RCC 7860 (cell line): ENCODE results near the gene ACTR1A.
A peak's percentile ranks its signal among the peaks of the same experiment; 100 is the strongest.
"Not testable (repeated sequence)": the region's sequence is repeated elsewhere in the genome, so short reads cannot be mapped to it uniquely, and the experiment has no call there.

Experiments
- DNase-seq: peaks from one replicate; pipeline ENCODE4 v3.0.0-alpha.2; 2015; ENCODE audit warnings: low spot score
- FAIRE-seq: peaks from 2 replicates; lab custom pipeline; 2012; peaks lifted over from hg19 to GRCh38; lab: Jason Lieb, UNC

ACTR1A gene

DNA sequence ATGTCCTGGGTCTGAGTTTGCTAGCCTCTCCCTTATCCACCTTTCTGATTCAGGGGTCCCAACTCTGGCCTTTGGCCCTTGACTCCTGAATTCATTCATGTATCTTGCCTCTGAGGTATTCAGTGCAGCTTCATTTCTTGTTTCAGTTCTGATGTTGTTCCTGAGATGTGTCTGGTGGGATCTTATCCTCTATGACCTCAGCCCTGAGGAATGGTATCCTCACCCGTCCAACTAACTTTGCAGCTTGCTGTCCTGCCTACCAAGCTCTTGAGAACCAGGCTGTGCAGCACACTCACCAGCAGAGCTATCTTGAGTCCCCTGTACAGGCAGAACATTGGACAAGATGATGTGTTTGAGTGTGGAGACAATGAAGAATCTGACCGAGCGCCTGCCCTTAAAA lies 15.0 kb upstream of the ACTR1A start:
- FAIRE-seq (no peak), DNase-seq (no peak)

DNA sequence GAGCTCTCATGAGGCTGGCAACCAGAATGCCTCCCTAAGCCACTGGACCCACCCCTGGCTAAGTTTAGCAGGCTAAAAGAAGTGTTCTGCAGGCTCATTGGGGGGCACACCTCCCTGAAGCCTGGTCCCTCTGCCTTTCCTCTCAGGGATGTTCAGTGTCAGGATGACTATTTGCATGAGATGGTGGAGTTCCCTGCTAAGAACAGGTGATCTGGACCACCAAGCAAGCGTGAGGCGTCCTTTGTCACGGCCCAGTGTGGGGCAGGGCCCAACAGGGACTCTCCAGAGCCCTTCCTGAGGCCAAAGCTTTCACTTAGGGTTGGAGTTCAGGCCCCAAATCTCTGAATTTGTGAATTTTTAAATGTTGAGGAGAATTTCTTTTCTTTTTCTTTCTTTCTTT lies 13.2 kb upstream of the ACTR1A start:
- FAIRE-seq (no peak), DNase-seq (no peak)

DNA sequence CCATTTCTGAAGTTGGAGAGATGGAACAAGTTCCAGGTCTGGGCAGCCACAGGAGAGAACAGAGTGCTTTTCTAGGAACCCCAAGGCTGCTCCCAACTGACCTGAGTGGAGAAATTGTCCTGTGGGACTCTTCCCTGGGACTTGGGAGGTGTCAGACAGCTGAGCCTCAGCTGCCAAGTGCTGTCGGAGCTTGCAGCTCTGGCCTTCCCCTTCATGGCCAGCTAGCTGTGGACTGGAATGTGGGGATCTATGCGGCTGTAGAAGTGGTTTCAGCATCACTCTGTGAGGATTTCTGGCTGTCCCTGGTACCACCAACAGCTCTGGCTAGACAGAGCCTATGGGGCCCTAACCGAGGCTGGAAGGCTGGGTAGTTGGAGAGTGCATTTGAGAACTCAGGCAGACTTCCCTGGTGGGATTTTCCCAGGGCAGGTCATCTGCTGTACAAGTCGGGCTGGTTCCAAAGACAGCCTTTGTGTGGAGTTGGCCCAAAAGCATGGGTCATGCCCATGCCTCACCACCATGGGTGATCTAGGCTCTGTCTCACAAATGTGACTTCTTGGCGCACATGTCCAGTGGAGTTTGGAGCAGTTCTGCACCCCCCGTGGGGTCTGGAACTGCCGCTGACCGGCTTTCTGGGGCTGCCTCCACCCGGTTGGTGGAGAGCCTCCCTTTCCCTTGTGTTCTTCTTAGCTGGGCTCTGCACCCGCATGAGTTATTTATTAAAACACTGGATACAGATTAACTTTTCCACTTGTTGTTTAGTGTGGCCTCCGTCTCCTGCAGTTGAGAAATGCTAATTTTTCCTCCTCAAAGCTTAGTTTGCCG lies 12.2 kb upstream of the ACTR1A start:
- DNase-seq (no peak), FAIRE-seq (no peak)

DNA sequence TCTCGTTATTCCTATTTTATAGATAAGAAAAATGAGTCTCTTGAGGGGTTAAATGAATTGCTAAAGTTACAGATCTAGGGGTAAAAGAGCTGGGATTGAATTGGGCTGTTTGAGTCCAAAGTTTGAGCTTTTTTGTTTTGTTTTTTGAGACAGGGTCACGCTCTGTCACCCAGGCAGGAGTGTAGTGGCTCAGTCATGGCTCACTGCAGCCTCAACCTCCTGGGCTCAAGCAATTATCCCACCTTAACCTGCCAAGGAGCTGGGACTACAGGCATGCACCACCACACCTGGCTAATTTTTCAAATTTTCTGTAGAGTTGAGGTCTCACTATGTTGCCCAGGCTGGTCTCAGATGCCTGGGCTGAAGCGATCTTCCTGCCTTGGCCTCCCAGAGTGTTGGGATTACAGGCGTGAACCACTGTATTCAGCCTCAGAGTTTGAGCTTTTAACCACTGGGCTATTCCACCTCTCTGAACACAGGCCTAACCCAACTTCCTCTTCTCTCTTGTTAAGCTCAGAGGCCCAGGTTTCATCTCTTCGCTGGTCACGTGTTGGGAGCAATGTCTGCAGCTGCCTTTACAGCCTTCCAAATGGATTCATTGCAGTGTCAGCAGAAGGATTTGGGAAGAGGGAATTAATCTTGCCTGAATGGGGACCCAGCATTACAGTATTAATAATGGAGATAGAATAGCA lies 9.2 kb upstream of the ACTR1A start:
- DNase-seq (no peak), FAIRE-seq (no peak)

- DNase-seq: no peak
- FAIRE-seq: no peak
Measured at GRCh38 chr10:102509387-102509786, 6.9 kb upstream of the ACTR1A start.

DNA sequence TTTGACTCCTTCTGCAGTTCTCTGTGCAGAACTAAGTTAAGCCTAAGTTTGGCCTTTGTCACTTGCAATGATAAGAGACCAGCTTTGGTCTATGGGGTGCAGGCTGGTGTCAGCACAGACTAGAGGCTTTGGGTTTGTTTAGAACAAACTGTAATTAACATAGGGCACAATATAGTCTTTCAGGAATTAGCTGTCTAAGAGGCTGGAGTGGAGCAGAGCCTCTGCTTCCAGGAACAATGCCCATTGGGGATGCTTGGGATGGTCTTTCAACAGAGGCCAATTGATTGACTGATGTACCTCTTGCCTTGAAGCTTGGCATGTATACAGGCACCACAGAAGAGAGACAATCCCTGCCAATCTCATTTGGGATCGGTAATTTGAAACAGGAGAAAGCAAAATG lies 6.0 kb upstream of the ACTR1A start:
- FAIRE-seq (no peak), DNase-seq (no peak)

- no peak for DNase-seq
- FAIRE-seq: no peak
Measured at GRCh38 chr10:102507521-102507920, 5.0 kb upstream of the ACTR1A start.

DNA sequence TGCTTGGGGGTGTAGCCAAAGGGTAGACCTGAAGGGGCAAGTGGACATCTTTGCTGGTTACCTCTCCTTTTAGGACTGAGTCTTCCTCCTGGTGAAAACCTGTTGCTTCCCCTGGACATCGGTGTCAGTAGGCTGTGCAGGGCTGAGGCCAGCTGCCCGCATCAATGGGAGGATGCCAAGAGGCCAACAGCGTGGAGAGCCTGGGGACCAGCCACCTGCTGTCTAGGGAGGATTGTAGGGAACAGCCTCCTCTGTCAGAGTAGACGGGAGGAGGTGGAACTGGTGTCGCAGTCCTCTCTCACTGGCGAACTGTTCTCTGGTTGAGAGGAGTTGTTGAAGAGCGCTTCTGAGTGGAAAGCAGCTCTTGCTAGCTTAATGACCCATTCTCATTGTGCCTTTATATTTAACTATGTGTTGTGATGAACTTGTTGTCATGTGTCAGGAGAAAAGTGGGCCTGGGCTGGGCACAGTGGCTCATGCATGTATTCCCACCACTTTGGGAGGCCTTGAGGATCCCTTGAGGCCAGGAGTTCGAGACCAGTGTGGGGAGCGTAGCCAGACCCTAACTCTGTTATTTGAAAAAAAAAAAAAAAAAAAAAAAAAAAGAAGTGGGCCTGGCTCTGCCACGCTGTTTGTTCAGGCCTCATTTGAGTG lies 3.1 kb upstream of the ACTR1A start:
- no peak for DNase-seq
- FAIRE-seq: no peak

GRCh38 chr10:102504976-102505300 lies 2.4 kb upstream of the ACTR1A start:
- no peak for FAIRE-seq
- DNase-seq: no peak

GRCh38 chr10:102504179-102504975 lies 1.9 kb upstream of the ACTR1A start:
- FAIRE-seq (no peak), DNase-seq (no peak)

GRCh38 chr10:102503264-102504178 lies 1.0 kb upstream of the ACTR1A start, which contains the start of gene SUFU:
Gene SUFU (plus strand): TSS chr10:102503972. CDS start chr10:102504153, 181 bp downstream.
- peak; percentile 63 for FAIRE-seq
- peak; percentile 95 for DNase-seq

GRCh38 chr10:102502029-102502336 lies 529 bp downstream of the ACTR1A start:
- DNase-seq (peak; percentile 99), FAIRE-seq (peak; percentile 92)

DNA sequence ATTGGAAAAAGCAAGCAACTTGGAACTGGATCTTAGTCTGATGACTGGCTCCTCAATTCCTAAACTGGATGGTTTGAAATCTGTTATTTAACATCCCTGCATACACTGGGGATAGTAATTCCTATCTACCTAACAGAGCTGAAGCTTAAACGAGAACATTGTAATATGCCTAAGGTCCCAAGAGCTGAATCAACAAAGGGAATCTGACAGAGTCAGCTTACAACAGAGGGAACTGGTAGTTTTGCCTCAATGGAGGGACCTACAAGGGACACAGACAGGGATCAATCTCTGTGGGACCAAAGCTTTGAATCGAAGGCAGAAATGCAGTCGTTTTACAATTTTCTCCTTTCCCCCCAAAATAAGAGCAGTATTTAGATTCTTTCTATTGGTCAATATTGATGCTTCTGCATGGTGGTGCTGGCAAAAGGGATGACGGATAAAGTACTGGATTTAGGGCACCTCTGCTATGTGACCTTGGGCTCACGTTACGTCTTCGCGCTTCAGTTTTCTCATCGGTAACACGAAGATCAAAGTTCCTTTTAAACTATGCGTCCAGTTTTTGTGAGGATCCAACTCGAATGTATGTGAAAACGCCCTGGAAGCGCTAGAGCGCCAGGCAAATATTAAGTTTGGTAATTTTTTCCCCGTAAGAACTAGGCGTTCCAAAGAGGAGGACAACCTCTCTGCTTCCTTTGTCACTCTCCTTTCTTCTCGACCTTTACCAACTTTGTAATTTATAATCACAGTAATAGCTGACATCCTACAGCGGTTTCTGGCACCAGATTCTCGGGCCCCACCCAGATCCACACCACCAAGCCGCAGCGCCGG lies 1.1 kb downstream of the ACTR1A start:
- DNase-seq: no peak
- no peak for FAIRE-seq

GRCh38 chr10:102500686-102501085 lies 1.8 kb downstream of the ACTR1A start:
- not testable (repeated sequence) for FAIRE-seq

GRCh38 chr10:102499356-102499755 lies 3.2 kb downstream of the ACTR1A start:
- FAIRE-seq: no peak

More at GRCh38 chr10:102500686-102501085, 1.8 kb downstream of the ACTR1A start:
- DNase-seq: not testable (repeated sequence)

DNA sequence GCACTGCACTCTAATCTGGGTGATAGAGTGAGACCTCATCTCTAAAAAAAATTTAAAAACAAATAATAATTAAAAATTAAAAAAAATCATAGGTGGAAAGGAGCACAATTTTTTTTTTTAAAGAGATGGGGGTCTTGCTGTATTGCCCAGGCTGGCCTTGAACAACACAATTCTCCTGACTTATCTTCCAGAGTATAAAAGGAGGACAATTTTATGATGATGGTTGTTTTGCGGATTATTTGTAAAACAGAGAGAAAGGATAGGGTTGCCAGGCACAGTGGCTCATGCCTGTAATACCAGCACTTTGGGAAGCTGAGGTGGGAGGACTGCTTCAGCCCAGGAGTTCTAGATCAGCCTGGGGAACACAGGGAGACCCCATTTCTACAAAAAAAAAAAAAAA lies 5.0 kb downstream of the ACTR1A start:
- no peak for FAIRE-seq

More at GRCh38 chr10:102499356-102499755, 3.2 kb downstream of the ACTR1A start:
- DNase-seq: no peak

DNA sequence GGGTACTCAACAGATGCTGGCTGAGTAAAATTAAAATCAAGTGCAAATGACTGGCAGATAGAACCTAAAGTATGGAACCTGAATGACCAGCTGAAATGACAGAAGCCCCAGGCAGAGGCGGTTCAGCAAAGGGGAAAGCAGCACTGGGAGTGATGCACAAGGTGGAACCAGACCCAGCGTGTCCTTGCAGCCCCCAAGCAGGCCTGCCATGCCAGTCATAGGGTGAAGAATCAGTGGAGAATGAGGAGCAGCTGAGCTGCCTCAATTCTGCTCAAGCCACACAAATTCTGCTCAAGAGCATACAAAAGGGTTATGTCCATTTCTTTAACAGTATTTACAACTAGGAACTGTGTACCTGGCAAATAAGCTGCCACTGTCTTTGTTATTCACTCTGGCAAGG lies 8.7 kb downstream of the ACTR1A start:
- FAIRE-seq (no peak), DNase-seq (no peak)

More for the DNA sequence above, 5.0 kb downstream of the ACTR1A start:
- no peak for DNase-seq

DNA sequence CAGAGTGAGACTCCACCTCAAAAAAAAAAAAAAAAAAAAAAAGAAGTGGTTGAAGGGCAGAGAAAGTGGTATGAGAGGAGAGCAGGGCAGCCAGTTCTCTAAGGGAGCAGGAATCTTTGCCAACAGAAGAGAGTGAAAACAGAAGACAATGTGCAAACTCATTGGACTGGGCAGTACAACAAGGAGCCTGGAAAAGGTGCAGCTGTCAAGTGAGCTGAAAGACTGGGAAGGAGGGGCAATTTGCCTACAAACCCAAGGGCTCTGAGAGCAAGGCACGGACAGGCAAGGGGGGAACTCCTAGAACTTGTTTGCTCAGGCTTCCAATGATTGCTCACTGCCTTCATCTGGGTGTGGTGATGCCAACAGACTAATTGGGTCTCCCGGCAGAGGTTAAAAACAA lies 9.5 kb downstream of the ACTR1A start:
- no peak for DNase-seq
- no peak for FAIRE-seq

DNA sequence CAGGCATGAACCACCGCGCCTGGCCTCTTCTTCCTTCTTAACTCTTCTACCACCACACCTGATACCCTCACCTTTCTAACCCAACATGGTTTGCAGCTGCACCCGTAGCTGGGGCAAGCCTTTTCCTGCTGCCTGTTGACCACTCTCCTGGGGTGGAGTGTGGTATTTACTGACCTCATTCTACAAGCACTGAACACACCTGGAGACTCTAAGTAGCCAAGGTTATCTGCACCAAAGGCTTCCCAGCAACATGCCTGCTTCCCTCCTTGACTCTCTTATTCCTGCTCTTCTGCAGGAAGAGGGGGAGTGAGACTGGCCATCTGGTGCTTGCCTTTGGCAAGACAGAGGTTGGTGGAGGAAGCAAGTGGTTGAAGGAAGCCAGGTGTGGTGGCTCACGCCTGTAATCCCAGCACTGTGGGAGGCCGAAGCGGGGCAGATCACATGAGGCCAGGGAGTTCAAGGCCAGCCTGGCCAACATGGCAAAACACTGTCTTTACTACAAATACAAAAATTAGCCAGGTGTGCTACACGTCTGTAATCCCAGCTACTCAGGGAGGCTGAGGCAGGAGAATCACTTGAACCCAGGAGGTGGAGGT lies 10.1 kb downstream of the ACTR1A start:
- no peak for FAIRE-seq
- DNase-seq: no peak
